GM18907 (cell line): ENCODE measurements around the gene PHLDB3.
"Not testable (repeated sequence)": the region's sequence is repeated elsewhere in the genome, so short reads cannot be mapped to it uniquely, and the experiment has no call there.

Source experiments
- ATAC-seq: cut with Tn5 transposase; IDR thresholded peaks from one replicate; pipeline ENCODE4 v1.9.1; 2021; ENCODE audit warnings: mild to moderate bottlenecking, moderate library complexity; ENCODE audit not compliant: unreplicated experiment

Gene PHLDB3

DNA sequence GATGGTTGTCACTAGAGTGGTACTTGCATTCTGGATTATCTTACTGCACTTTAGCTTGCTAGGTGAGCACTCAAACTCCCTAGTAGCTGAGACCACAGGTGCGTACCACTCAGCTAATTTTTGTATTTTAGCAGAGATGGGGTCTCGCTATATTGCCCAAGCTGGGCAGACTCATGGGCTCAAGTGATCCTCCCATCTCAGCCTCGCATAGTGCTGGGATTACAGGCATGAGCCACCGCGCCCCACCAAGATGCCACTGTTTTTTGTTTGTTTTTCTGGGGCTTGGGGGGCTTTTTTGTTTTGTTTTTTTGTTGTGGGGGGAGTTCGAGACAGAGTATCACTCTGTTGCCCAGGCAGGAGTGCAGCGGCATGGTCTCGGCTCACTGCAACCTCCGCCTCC, 56.9 kb downstream of the PHLDB3 start:
- no peak for ATAC-seq

DNA sequence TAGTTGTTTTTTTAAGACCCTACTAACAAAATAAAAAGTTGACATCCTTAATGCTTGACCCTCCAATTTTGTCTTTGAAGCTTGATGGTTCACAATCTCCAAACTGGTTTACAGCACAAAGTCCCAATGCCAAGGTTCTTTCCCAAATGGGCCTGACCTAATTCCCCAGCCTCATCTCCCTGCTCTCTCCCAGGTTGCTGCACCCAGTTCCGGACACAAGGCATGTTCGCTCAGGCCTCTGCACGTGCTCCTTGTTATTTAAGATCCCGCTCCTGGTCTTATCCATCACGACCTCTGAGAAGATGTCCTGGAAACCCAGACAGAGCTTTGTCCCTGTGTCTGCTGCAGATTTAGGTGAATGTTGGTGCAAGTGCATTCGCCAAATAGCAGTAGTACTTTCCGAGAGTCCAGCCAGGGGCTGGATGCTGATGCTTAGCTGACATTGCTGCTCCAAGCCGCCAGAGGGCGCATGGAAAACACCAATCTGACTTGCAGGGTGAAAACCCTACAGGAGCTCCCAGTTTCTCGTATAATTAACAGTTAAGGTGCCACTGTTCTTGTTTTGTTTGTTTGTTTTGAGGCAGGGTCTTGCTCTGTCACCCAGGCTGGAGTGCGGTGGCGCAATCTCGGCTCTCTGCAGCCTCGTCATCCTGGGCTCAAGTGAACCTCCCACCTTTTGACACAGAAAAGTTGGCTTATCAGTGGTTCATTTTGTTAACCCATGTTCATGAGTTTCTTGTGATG, 57.6 kb downstream of the PHLDB3 start:
- peak; percentile 65 for ATAC-seq

DNA sequence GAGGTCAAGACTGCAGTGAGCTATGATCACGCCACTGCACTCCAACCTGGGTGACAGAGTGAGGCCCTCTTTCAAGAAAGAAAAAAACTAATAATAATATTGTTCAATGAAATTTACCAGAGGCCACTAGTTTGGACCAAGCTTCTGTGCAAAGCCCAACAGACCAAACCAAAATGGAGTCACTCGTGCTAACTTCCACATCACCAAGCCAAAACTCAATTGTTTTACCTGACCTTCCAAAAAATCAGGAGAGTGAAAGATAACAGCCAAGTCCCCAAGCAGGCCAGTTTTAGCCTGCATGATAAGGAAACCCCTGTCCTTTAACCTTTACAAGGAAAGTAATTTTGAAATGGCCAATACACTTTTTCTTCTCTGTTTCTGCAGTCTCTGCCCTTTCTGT, 59.1 kb downstream of the PHLDB3 start:
- ATAC-seq: no peak

DNA sequence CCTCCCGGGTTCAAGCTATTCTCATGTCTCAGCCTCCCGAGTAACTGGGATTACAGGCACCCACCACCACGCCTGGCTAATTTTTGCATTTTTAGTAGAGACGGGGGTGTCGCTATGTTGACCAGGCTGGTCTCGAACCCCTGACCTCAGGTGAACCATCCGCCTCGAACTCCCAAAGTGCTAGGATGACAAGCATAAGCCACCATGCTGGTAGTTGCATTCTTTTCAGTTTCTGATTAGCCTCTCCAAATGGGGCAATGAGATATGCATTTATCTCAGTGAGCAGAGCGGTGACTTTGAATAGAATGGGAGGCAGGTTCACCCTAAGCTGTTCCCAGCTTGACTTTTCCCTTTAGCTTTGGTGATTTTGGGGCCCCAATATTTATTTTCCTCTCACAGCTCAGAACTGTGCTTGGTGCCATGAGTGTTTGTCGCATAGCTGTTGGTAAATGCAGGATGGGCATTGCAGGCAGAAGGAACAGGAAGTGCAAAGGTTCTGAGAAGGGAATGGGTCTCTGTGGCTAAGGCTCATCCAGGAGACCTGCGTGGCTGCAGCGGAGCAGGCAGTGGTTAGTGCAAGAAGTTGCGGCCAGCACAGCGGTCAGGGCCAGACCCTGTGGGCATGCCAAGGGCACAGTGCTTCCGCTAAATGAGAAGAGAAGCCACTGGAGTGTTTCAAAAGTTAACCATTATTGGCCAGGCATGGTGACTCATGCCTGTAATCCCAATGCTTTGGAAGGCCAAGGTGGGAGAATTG, 59.8 kb downstream of the PHLDB3 start:
- ATAC-seq: no peak

GRCh38 chr19:43444091-43444490, 60.5 kb downstream of the PHLDB3 start:
- not testable (repeated sequence) for ATAC-seq

- ATAC-seq: no peak
These were observed 62.8 kb downstream of the PHLDB3 start for GRCh38 chr19:43441716-43442115.

DNA sequence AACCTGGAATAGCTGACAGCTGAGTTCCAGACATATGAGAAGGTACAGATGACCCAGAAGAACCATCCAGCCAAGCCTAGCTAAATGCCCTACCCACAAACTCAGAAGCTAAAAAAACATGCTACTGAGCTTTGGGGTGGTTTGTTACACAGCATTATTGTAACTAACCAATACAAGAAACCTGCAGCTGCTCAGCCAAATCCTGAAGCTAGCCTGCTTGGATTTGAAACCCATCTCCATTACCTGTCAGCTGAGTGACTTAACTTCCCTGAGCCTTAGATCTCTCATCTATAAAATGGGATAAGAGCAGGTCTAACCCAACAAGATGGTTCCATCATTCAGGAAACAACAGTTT, 64.9 kb downstream of the PHLDB3 start:
- no peak for ATAC-seq

DNA sequence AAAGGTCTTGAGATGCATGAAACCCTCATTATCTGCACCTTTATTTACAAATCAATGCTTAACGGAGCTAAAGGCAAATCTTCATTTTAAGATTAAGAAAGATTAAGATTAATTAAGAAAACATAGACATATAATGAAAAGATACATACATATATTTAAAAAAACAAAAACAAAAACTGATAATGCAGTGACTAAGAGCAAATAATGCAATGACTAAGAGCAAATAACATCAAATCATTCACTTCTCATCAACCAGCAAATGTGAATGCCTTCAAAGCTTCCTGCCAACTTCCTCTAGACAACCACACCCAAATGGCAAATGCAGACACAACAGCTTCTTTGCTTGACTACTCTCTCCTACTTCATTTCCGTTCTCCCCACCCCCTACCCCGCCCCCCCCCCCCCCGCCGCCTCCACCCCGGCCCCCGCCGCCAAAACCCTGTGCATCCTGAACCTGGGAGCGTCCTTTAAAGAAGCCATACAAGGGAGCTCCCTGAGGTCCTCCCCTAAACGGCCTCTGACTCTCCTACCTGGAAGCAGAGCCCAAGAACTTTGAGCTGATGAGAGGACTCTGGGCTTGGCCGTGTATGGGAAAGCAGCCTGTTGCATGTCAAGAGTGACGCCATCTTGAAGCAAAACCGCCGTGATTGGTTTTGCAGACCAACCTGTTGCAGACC, 65.4 kb downstream of the PHLDB3 start:
- no peak for ATAC-seq

- no peak for ATAC-seq
These were observed 66.1 kb downstream of the PHLDB3 start for GRCh38 chr19:43438291-43439031.

DNA sequence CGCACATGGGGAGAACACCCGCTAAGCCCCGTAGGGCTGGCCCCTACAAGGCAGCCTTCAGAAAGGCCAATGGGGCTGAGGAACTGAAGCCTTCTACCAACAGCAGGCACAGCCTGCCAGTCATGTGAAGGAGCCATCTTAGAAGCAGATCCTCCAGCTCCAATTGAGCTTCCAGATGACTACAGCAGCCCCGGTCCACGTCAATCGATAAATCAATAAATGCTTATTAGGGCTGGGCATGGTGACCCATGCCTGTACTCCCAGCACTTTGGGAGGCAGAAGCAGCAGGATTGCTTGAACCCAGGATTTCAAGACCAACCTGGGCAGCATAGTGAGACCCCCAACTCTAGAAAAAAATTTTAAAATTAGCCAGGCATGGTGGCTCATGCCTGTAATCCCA, 66.8 kb downstream of the PHLDB3 start:
- no peak for ATAC-seq

DNA sequence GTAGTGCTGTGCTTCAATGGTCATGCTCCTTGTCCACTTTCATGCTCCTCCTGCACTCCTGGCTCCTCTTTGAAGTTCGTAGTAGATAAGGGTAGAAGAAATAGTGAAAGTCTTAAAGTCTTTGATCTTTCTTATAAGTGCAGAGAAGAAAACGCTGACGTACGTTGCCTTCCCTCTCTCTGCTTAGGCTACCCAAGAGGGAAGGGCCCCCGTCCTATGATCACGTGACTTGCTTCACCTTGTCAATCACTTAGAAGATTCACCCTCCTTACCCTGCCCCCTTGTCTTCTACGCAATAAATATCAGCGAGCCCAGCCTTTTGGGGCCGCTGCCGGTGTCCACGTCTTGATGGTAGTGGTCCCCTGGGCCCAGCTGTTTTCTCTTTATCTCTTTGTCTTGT, 67.3 kb downstream of the PHLDB3 start:
- ATAC-seq: not testable (repeated sequence)

GRCh38 chr19:43435775-43436174, 68.8 kb downstream of the PHLDB3 start:
- no peak for ATAC-seq

DNA sequence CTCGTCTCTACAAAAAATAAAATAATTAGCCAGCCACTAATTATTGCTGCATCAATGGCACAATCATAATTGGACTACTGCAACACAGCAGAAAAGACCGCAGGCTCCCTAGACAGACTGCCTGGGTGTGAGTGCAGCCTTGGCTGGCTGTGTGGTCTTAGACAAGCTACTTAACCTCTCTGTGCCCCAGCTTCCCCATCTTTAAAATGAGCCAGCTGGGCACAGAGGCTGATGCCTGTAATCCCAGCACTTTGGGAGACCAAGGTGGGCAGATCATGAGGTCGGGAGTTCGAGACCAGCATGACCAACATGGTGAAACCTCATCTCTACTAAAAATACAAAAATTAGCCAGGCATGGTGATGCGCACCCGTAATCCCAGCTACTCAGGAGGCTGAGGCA, 70.9 kb downstream of the PHLDB3 start:
- ATAC-seq: no peak

DNA sequence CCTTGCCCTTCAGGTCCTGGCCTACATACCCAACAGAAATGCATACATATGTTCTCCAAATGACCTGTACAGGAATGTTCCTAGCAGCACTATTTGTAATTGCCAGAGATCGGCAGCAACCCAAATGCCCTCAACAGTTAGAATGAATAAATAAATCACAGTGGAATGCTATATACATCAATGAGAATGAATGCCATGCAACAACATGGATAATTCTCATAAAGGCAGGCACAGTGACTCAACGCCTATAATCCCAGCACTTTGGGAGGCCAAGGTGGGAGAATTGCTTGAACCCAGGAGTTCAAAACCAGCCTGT, 71.2 kb downstream of the PHLDB3 start:
- ATAC-seq: no peak

DNA sequence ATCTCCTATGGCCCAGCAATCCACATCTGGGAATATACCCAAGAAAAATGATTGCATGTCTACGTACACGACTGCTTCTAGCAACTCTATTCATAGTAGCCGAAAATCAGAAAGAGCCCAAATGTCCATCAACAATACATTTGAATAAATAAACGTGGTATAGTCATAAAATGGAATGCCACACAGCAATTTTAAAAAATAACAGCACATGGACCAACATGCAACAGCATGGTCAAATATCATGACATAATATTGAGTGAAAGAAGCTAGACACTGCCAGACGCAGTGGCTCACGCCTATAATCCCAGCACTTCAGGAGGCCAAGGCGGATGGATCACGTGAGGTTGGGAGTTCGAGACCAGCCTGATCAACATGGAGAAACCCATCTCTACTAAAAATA, 73.6 kb downstream of the PHLDB3 start:
- no peak for ATAC-seq

DNA sequence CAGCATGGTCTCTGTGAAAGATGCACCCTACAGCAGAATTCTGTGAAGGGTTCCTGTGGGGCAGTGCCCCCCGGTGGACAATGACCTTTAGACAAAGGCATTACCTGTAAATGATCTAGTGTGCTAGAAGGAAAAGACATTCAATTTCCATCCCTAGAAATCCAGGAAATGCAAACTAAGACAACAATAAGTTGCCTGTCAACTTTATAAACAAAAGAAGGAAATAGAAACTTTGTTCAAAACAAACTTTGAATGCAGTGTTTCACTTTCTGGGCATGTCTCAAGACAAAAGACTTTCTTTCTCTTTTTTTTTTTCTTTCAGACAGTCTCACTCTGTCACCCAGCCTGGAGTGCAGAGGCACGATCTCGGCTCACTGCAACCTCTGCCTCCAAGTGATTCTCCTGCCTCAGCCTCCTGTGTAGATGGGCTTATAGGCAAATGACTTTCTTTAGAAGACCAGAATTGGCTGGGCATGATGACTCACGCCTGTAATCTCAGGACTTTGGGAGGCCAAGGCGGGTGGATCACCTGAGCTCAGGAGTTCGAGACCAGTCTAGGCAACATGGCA, 74.3 kb downstream of the PHLDB3 start:
- ATAC-seq: no peak

- no peak for ATAC-seq
These were observed 75.2 kb downstream of the PHLDB3 start for GRCh38 chr19:43429395-43429794.

- no peak for ATAC-seq
These were observed 78.8 kb downstream of the PHLDB3 start for GRCh38 chr19:43425567-43426392.
